Endothelial cell of umbilical vein (primary cell): ENCODE results near the gene WASF3. TPM values are rescaled to one million over a fixed set of nuclear protein-coding genes. Genes with fewer than 3 reads are reported as not detected.

Source experiments
- BruUV-seq: library from RNA; stranded (reverse); fragments of 400-500 nt; replicated peaks from 2 replicates; lab custom pipeline; 2021; lab: Mats Ljungman, UMichigan
- CTCF ChIA-PET: fragments of 300-600, 350-600 bp; sonication (Branson Sonifier 250); formaldehyde crosslinking; loops from one replicate; lab custom pipeline; 2021; ENCODE audit warnings: antibody characterized with exemption, inconsistent platforms; lab: Charles Lee
- POLR2A ChIA-PET: fragments of 300-600, 350-600 bp; sonication (Branson Sonifier 250); formaldehyde crosslinking; loops from one replicate; lab custom pipeline; 2021; ENCODE audit warnings: antibody characterized with exemption, inconsistent platforms; lab: Charles Lee
- DNase-seq: peaks from one replicate; pipeline ENCODE4 v3.0.0-alpha.2; 2011; ENCODE audit warnings: low read depth, low spot score
- FAIRE-seq: peaks from 2 replicates; lab custom pipeline; 2011; peaks lifted over from hg19 to GRCh38; lab: Jason Lieb, UNC
- H2AFZ ChIP-seq: 2 replicates; pipeline ENCODE4 v1.6.0; 2012; ENCODE audit warnings: low read depth, low read length, control low read depth, inconsistent platforms
- H3K27ac ChIP-seq: 2 replicates; pipeline ENCODE4 v1.5.1; 2011; ENCODE audit warnings: low read depth, mild to moderate bottlenecking, control low read depth, low read length, moderate library complexity; ENCODE audit not compliant: insufficient read depth
- H3K27me3 ChIP-seq, 2 experiments: 2 replicates each; pipeline versions ENCODE4 v1.6.0 to v1.6.1; 2011; ENCODE audit warnings: low read length in 2 of 2, mixed read lengths in 1 of 2; ENCODE audit not compliant: control insufficient read depth in 2 of 2, insufficient read depth in 2 of 2
- H3K36me3 ChIP-seq, 2 experiments: 2 replicates in 1 of 2; 3 replicates in 1 of 2; pipeline ENCODE4 v1.5.1; 2011; ENCODE audit warnings: low read length in 2 of 2, mild to moderate bottlenecking in 1 of 2, moderate library complexity in 1 of 2; ENCODE audit not compliant: control insufficient read depth in 2 of 2, insufficient read depth in 2 of 2; ENCODE audit errors: extremely low read depth in 1 of 2
- H3K4me1 ChIP-seq: 3 replicates; pipeline ENCODE4 v1.5.1; 2011; ENCODE audit warnings: mild to moderate bottlenecking, low read length; ENCODE audit not compliant: control insufficient read depth, insufficient read depth; ENCODE audit errors: extremely low read depth
- H3K4me2 ChIP-seq: 2 replicates; pipeline ENCODE4 v1.6.1; 2011; ENCODE audit warnings: low read length, control low read depth, mixed read lengths; ENCODE audit not compliant: insufficient read depth
- H3K4me3 ChIP-seq, 3 experiments: fragments of 200-600 bp in 1 of 3; sonication (generic), shearing (Covaris generic) in 1 of 3; replicated peaks in 1 of 3; 2 replicates each; pipeline ENCODE4 v1.5.1; 2011 to 2016; ENCODE audit warnings: control low read depth in 3 of 3, low read length in 3 of 3, mild to moderate bottlenecking in 2 of 3, inconsistent platforms in 1 of 3, low read depth in 1 of 3, moderate library complexity in 1 of 3; ENCODE audit not compliant: insufficient read depth in 1 of 3
- H3K79me2 ChIP-seq: 2 replicates; pipeline ENCODE4 v1.6.0; 2012; ENCODE audit warnings: low read length, inconsistent platforms; ENCODE audit not compliant: control insufficient read depth, insufficient read depth
- H3K9ac ChIP-seq: replicated peaks from 2 replicates; pipeline ENCODE3; 2011; ENCODE audit warnings: low read length, control low read depth; ENCODE audit not compliant: insufficient read depth; ENCODE audit errors: extremely low read depth
- H3K9me1 ChIP-seq: replicated peaks from 3 replicates; pipeline ENCODE4 v1.6.0; 2011; ENCODE audit warnings: mild to moderate bottlenecking, low read length; ENCODE audit not compliant: control insufficient read depth, insufficient read depth; ENCODE audit errors: extremely low read depth
- H3K9me3 ChIP-seq: replicated peaks from 2 replicates; pipeline ENCODE4 v1.5.1; 2012; ENCODE audit warnings: low read length, inconsistent platforms; ENCODE audit not compliant: control insufficient read depth, insufficient read depth
- H4K20me1 ChIP-seq: replicated peaks from 2 replicates; pipeline ENCODE3; 2011; ENCODE audit warnings: mild to moderate bottlenecking, low read length; ENCODE audit not compliant: control insufficient read depth, insufficient read depth; ENCODE audit errors: extremely low read depth
- EZH2 ChIP-seq: IDR thresholded peaks from 2 replicates; pipeline ENCODE4 v1.6.1; 2012; ENCODE audit warnings: borderline replicate concordance, low read depth, mild to moderate bottlenecking, moderate library complexity, low read length, inconsistent platforms; ENCODE audit not compliant: severe bottlenecking
- FOS ChIP-seq: IDR thresholded peaks from 2 replicates; pipeline ENCODE4 v1.6.1; 2011; ENCODE audit warnings: mild to moderate bottlenecking, low read length, moderate library complexity, borderline replicate concordance; ENCODE audit not compliant: insufficient read depth
- GATA2 ChIP-seq: IDR thresholded peaks from 2 replicates; pipeline ENCODE4 v1.7.0; 2011; ENCODE audit warnings: low read depth, mild to moderate bottlenecking, moderate library complexity, mixed read lengths, low read length; ENCODE audit not compliant: insufficient read length, insufficient read depth
- JUN ChIP-seq: IDR thresholded peaks from 2 replicates; pipeline ENCODE4 v1.6.1; 2011; ENCODE audit warnings: borderline replicate concordance, low read depth; ENCODE audit not compliant: insufficient read length, insufficient read depth
- MAX ChIP-seq: IDR thresholded peaks from 2 replicates; pipeline ENCODE4 v1.6.1; 2011; ENCODE audit not compliant: insufficient read depth, insufficient read length
- MYC ChIP-seq: IDR thresholded peaks from one replicate; pipeline ENCODE4 v1.6.1; 2011; ENCODE audit warnings: mild to moderate bottlenecking, low read depth, low read length
- POLR2A ChIP-seq: IDR thresholded peaks from 2 replicates; pipeline ENCODE4 v1.6.1; 2012; ENCODE audit warnings: low read depth, mild to moderate bottlenecking, control low read depth, low read length
- POLR2AphosphoS5 ChIP-seq: IDR thresholded peaks from 2 replicates; pipeline ENCODE4 v1.6.1; 2012; ENCODE audit warnings: low read depth, mild to moderate bottlenecking, control low read depth, low read length, moderate library complexity; ENCODE audit not compliant: insufficient read depth
- dilution Hi-C: fragments of 300-500 bp; cut with MboI; formaldehyde crosslinking; loops from one replicate; pipeline ENCODE4 v1.15.0; 2019; ENCODE audit warnings: low sequenced_read_pairs; ENCODE audit not compliant: extremely low pct_ligation_motif_present
- intact Hi-C: fragments of 100-400 bp; cut with micrococcal nuclease; formaldehyde crosslinking; loops from one replicate; pipeline ENCODE4 v1.10.0; 2022
- polyA plus RNA-seq, 4 experiments: library from polyadenylated mRNA; depleted of rRNA in 3 of 4; stranded (reverse) in 3 of 4; unstranded in 1 of 4; fragments of >200 nt; gene quantifications; 2 replicates each; pipeline versions ENCODE4 v1.2.1 to v1.2.3, GENCODE V29; 2011 to 2012; ENCODE audit warnings: missing spikeins in 1 of 4
- total RNA-seq: library from RNA; stranded (reverse); gene quantifications from 2 replicates; pipeline ENCODE4 v1.2.3, GENCODE V29; 2021
- TF ChIP-seq, protein P1 (sequence below), 2 donors: IDR thresholded peaks; 1 replicate in 1 of 2; 2 replicates in 1 of 2; pipeline ENCODE4 v1.5.1; 2011; ENCODE audit warnings: low read length in 2 of 2, mild to moderate bottlenecking in 2 of 2, moderate library complexity in 2 of 2, control low read depth in 1 of 2, inconsistent platforms in 1 of 2, low read depth in 1 of 2; ENCODE audit not compliant: insufficient read depth in 1 of 2; ENCODE audit errors: extremely low read depth in 1 of 2

Gene WASF3
- total and polyA plus RNA-seq, 2 donors (not counting 3 experiments of a cell fraction or from before 2014, with no cell fraction given): 18.5 to 32.4 TPM

DNA sequence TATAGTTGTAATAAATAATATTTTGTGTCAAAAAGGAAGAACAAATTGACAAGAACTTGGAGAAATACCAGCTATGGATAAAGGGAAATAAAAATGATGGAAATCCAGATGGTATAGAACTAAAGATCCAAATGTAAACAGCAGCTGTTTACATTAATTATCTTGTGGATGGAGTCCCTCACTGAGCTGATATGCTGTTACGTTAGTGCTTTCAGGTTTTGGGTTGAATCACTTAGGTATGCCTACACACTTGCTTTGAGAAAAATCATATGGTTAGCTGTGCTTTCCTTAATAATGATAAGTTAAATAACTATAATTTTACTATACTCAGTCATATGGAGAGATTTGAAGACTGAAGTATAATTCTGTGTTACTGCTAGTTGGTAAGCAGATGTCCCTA is 27.7 kb downstream of the WASF3 start:
- Histone ChIP-seq H2AFZ (no peak overlapping the region), H4K20me1 (no peaks in the 10 kb centered on the region), H3K79me2 (peaks cover 62% of the 10 kb centered on the region), H3K36me3 (no peaks in the 10 kb centered on the region), H3K27ac (peak overlapping the region; percentile 82), H3K4me2 (peak overlapping the region; percentile 81), H3K27me3 (no peaks in the 10 kb centered on the region), H3K9me3 (no peaks in the 10 kb centered on the region), H3K9me1 (no peaks in the 10 kb centered on the region), H3K4me3 (peak overlapping the region in 1 of 3 experiments; percentile 3), H3K9ac (peak overlapping the region; percentile 35), H3K4me1 (peaks cover 72% of the 10 kb centered on the region)
- CTCF ChIA-PET: interaction anchor here (0.6 to 2.5 kb wide), 8 partner anchors 16 to 685 kb away, joined by 3 to 9 read pairs (median 4); partner anchors contain the start of gene RASL11A
- intact Hi-C loops: loop anchor here (1.0 kb wide), 1 partner anchor 28 kb away; the partner anchor contains the start of gene WASF3
- FAIRE-seq (no peak), DNase-seq (no peak)
- POLR2A ChIA-PET: interaction anchor here (0.7 kb wide), 1 partner anchor 26 kb away, joined by 4 read pairs; no protein-coding TSS in a partner anchor
- dilution Hi-C loops: no loop called here
- no TSS peak for BruUV-seq
- TF ChIP-seq, protein P1, sequence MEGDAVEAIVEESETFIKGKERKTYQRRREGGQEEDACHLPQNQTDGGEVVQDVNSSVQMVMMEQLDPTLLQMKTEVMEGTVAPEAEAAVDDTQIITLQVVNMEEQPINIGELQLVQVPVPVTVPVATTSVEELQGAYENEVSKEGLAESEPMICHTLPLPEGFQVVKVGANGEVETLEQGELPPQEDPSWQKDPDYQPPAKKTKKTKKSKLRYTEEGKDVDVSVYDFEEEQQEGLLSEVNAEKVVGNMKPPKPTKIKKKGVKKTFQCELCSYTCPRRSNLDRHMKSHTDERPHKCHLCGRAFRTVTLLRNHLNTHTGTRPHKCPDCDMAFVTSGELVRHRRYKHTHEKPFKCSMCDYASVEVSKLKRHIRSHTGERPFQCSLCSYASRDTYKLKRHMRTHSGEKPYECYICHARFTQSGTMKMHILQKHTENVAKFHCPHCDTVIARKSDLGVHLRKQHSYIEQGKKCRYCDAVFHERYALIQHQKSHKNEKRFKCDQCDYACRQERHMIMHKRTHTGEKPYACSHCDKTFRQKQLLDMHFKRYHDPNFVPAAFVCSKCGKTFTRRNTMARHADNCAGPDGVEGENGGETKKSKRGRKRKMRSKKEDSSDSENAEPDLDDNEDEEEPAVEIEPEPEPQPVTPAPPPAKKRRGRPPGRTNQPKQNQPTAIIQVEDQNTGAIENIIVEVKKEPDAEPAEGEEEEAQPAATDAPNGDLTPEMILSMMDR (IDR thresholded peaks at IDR 0.05; ENCODE audit: extremely low read depth in 1 of 2, insufficient read depth in 1 of 2, low read depth in 1 of 2, low read length in 2 of 2): no peak
- TF ChIP-seq EZH2 (no peak), MAX (no peak), JUN (no peak), MYC (no peak), GATA2 (no peak), POLR2AphosphoS5 (no peak), POLR2A (no peak), FOS (no peak)
